Neural cell (in vitro differentiated cells): ENCODE data around the gene ARHGAP6. TPM values are rescaled to one million over a fixed set of nuclear protein-coding genes. Genes with fewer than 3 reads are reported as not detected.

Experiments
- H2AFZ ChIP-seq: fragments of 200-600, 300-800 bp; sonication (generic), shearing (Covaris generic); 2 replicates; pipeline ENCODE4 v1.6.0; 2014; ENCODE audit warnings: low read depth, mild to moderate bottlenecking, antibody characterized with exemption, low read length, moderate library complexity
- H3F3A ChIP-seq: fragments of 200-600 bp; shearing (Covaris generic); 2 replicates; pipeline ENCODE4 v1.6.1; 2016; ENCODE audit warnings: mild to moderate bottlenecking, moderate library complexity, mixed read lengths, antibody characterized with exemption, low read length; ENCODE audit not compliant: insufficient read depth, poor library complexity, severe bottlenecking
- H3K27ac ChIP-seq: fragments of 200-600, 300-800 bp; sonication (generic), shearing (Covaris generic); 2 replicates; pipeline ENCODE4 v1.5.1; 2014; ENCODE audit warnings: mild to moderate bottlenecking, low read length, moderate library complexity
- H3K27me3 ChIP-seq: fragments of 300-800, 200-600 bp; sonication (generic), shearing (Covaris generic); 2 replicates; pipeline ENCODE4 v1.6.0; 2014; ENCODE audit warnings: mild to moderate bottlenecking, low read depth, low read length, moderate library complexity; ENCODE audit not compliant: insufficient read depth
- H3K36me3 ChIP-seq: fragments of 300-800, 200-600 bp; sonication (generic), shearing (Covaris generic); 2 replicates; pipeline ENCODE4 v1.5.1; 2014; ENCODE audit warnings: mild to moderate bottlenecking, antibody characterized with exemption, low read length, moderate library complexity; ENCODE audit not compliant: insufficient read depth
- H3K4me2 ChIP-seq: fragments of 300-800, 200-600 bp; sonication (generic), shearing (Covaris generic); 2 replicates; pipeline ENCODE4 v1.6.0; 2014; ENCODE audit warnings: mild to moderate bottlenecking, low read length
- H3K4me3 ChIP-seq: fragments of 300-800, 200-600 bp; sonication (generic), shearing (Covaris generic); 2 replicates; pipeline ENCODE4 v1.5.1; 2014; ENCODE audit warnings: mild to moderate bottlenecking, low read length, moderate library complexity
- H3K79me2 ChIP-seq: fragments of 200-600 bp; shearing (Covaris generic); replicated peaks from 2 replicates; pipeline ENCODE4 v1.6.0; 2014; ENCODE audit warnings: mild to moderate bottlenecking, low read length, moderate library complexity; ENCODE audit not compliant: insufficient read depth
- H3K9ac ChIP-seq: fragments of 300-800, 200-600 bp; sonication (generic), shearing (Covaris generic); 2 replicates; pipeline ENCODE4 v1.6.1; 2016; ENCODE audit warnings: mild to moderate bottlenecking, low read length, mixed read lengths
- H3K9me2 ChIP-seq: fragments of 200-600 bp; shearing (Covaris generic); 2 replicates; pipeline ENCODE4 v1.6.1; 2016; ENCODE audit warnings: mild to moderate bottlenecking, low read length, mixed read lengths; ENCODE audit not compliant: insufficient read depth
- H3K9me3 ChIP-seq: fragments of 200-600, 300-800 bp; sonication (generic), shearing (Covaris generic); 2 replicates; pipeline ENCODE4 v1.6.1; 2016; ENCODE audit warnings: mild to moderate bottlenecking, mixed run types, low read length, moderate library complexity, mixed read lengths
- H4K20me1 ChIP-seq: fragments of 200-600 bp; shearing (Covaris generic); 2 replicates; pipeline ENCODE4 v1.6.1; 2016; ENCODE audit warnings: mild to moderate bottlenecking, mixed run types; ENCODE audit not compliant: insufficient read depth
- EP300 ChIP-seq: fragments of 450-650 bp; conservative IDR thresholded peaks from 2 replicates; pipeline ENCODE4 v1.6.1; 2014; ENCODE audit warnings: antibody characterized with exemption, mild to moderate bottlenecking, moderate library complexity; ENCODE audit not compliant: poor library complexity, severe bottlenecking
- EZH2 ChIP-seq: fragments of 200-600, 300-800 bp; shearing (Covaris generic), sonication (generic); IDR thresholded peaks from 2 replicates; pipeline ENCODE4 v1.6.1; 2014; ENCODE audit warnings: antibody characterized with exemption, low read length, borderline replicate concordance, mild to moderate bottlenecking; ENCODE audit not compliant: insufficient read depth, poor library complexity, severe bottlenecking
- MXI1 ChIP-seq: fragments of 450-650 bp; conservative IDR thresholded peaks from 2 replicates; pipeline ENCODE4 v1.6.1; 2014; ENCODE audit warnings: antibody characterized with exemption, mild to moderate bottlenecking; ENCODE audit not compliant: poor library complexity, severe bottlenecking
- POLR2AphosphoS5 ChIP-seq: IDR thresholded peaks from 2 replicates; pipeline ENCODE4 v1.6.1; 2012
- RAD21 ChIP-seq: fragments of 450-650 bp; conservative IDR thresholded peaks from 2 replicates; pipeline ENCODE4 v1.6.1; 2014; ENCODE audit warnings: antibody characterized with exemption, mild to moderate bottlenecking, moderate library complexity
- REST ChIP-seq: IDR thresholded peaks from 2 replicates; pipeline ENCODE4 v1.6.1; 2012; ENCODE audit warnings: borderline replicate concordance
- SMC3 ChIP-seq: fragments of 450-650 bp; conservative IDR thresholded peaks from 2 replicates; pipeline ENCODE4 v1.6.1; 2014; ENCODE audit warnings: antibody characterized with exemption, mild to moderate bottlenecking, moderate library complexity; ENCODE audit not compliant: poor library complexity
- TAF1 ChIP-seq: IDR thresholded peaks from 2 replicates; pipeline ENCODE4 v1.6.1; 2012; ENCODE audit warnings: low read depth
- polyA plus RNA-seq: library from polyadenylated mRNA; depleted of rRNA; stranded (reverse); fragments of >200 nt; gene quantifications from 2 replicates; pipeline ENCODE4 v1.2.3, GENCODE V29; 2014
- TF ChIP-seq, protein P1 (sequence below): fragments of 450-650 bp; IDR thresholded peaks from 2 replicates; pipeline ENCODE4 v1.5.1; 2014; ENCODE audit warnings: antibody characterized with exemption, mild to moderate bottlenecking, moderate library complexity; ENCODE audit not compliant: poor library complexity, severe bottlenecking

Gene ARHGAP6
- polyA plus RNA-seq, 1 donor from 2014 or later: 0.40 TPM

DNA sequence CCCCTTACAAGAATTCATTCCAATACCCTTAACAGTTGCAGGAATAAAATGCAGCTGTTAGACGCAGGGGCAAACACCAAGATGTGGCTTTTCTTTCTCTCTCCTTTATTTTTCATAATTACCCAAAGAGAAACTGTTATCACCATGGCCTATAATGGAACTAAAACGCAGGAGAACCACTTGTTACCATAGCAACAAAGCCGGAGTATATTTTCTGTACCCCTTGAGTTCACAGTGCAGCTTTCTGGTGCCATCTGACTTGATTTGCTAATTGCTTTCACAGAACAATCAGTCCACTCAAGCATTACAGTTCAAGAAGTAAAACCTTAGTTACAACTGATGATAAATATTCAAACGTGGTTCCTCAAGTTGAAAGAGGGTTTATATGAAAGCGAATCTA is 214.6 kb downstream of the ARHGAP6 start:
- peak overlapping the region; percentile 49 for H3K9ac ChIP-seq
- TF ChIP-seq REST: peak; percentile 4
- TF ChIP-seq, protein P1, sequence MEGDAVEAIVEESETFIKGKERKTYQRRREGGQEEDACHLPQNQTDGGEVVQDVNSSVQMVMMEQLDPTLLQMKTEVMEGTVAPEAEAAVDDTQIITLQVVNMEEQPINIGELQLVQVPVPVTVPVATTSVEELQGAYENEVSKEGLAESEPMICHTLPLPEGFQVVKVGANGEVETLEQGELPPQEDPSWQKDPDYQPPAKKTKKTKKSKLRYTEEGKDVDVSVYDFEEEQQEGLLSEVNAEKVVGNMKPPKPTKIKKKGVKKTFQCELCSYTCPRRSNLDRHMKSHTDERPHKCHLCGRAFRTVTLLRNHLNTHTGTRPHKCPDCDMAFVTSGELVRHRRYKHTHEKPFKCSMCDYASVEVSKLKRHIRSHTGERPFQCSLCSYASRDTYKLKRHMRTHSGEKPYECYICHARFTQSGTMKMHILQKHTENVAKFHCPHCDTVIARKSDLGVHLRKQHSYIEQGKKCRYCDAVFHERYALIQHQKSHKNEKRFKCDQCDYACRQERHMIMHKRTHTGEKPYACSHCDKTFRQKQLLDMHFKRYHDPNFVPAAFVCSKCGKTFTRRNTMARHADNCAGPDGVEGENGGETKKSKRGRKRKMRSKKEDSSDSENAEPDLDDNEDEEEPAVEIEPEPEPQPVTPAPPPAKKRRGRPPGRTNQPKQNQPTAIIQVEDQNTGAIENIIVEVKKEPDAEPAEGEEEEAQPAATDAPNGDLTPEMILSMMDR: no peak
- no peaks in the 10 kb centered on the region for H3K79me2 ChIP-seq
- H3K4me2 ChIP-seq: no peak overlapping the region
- H3K9me3 ChIP-seq: no peaks in the 10 kb centered on the region
- no peaks in the 10 kb centered on the region for H3K9me2 ChIP-seq
- no peaks in the 10 kb centered on the region for H3K27me3 ChIP-seq
- H4K20me1 ChIP-seq: no peaks in the 10 kb centered on the region
- no peaks in the 10 kb centered on the region for H3F3A ChIP-seq
- no peaks in the 10 kb centered on the region for H3K36me3 ChIP-seq
- H3K4me3 ChIP-seq: peak overlapping the region; percentile 38
- H2AFZ ChIP-seq: no peak overlapping the region
- H3K27ac ChIP-seq: peak overlapping the region; percentile 83

GRCh38 chrX:11450354-11450753 is 215.4 kb downstream of the ARHGAP6 start:
- peak overlapping the region; percentile 49 for H3K9ac ChIP-seq
- H3K36me3 ChIP-seq: no peaks in the 10 kb centered on the region
- no peak overlapping the region for H2AFZ ChIP-seq
- no peaks in the 10 kb centered on the region for H3F3A ChIP-seq
- H4K20me1 ChIP-seq: no peaks in the 10 kb centered on the region
- no peaks in the 10 kb centered on the region for H3K9me3 ChIP-seq
- no peak overlapping the region for H3K4me2 ChIP-seq
- no peaks in the 10 kb centered on the region for H3K9me2 ChIP-seq
- H3K27me3 ChIP-seq: no peaks in the 10 kb centered on the region
- peak overlapping the region; percentile 38 for H3K4me3 ChIP-seq
- no peak for TF ChIP-seq REST
- no peak for TF ChIP-seq POLR2AphosphoS5
- no peak for TF ChIP-seq EP300
- no peak for TF ChIP-seq MXI1
- no peak for TF ChIP-seq RAD21
- TF ChIP-seq, protein P1: no peak
- TF ChIP-seq SMC3: no peak
- TF ChIP-seq EZH2: no peak
- TF ChIP-seq TAF1: no peak
- peak overlapping the region; percentile 83 for H3K27ac ChIP-seq
- no peaks in the 10 kb centered on the region for H3K79me2 ChIP-seq
